Activated effector memory CD4-positive, alpha-beta T cell treated with anti-CD3 and anti-CD28 coated beads, Interleukin-2, amount 50 U/mL, for 16 hours (primary cell): ENCODE measurements around the gene FBXW8.
"Not testable (repeated sequence)": the region's sequence is repeated elsewhere in the genome, so short reads cannot be mapped to it uniquely, and the experiment has no call there.

ENCODE experiments used
- DNase-seq: peaks from one replicate; pipeline ENCODE4 v3.0.0-alpha.2; 2020

The FBXW8 gene

DNA sequence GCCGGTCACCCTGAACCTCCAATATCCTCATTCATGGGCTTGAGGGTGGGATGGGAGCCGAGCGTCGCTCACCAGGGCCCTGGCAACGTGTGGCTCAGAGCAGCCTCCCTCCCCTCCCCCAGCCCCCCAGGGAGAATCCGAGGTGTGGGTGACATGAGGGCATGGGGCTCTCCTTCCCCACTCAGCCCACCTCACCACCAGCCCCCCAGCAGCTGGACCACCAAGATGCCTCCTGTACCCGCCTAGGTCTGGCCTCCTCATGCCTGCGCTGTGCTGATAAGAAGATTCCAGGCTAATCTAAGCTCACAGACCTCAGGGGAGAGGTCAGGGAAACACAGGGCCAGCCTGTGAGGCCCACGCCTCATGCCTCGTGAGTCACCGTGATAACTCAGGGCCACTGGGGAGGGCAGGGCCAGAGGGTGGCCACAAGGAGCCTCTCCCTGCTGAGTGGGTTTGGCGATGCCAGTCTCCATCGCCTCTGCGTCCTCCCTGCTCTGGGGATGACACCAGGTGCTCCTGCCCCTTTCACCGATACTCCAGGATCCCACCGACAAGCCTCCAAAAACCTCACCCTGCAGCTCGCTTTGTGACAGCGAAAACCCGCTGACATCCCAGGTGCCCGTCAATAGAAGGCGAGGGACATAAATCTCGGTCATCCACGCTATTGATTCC, 131.6 kb downstream of the FBXW8 start:
- DNase-seq: no peak

DNA sequence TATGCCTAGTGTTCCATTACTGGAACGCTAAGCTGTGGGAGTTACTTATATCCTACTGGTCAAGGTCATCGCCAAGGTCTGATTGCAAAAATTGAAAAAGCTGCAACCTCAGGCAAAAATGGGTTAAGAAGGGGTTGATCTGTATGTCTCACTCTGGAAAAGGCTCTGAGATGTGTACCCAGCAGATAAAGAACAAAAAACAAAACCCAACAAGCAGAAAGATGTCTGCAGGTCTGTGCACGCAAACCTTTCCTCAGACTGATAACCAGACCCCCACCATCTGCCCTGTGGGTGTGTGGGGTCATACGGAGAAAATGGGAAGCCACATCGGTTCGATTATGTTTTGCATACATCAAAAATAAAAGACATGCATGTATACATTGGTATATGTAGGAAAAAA, 132.1 kb downstream of the FBXW8 start:
- DNase-seq: no peak

DNA sequence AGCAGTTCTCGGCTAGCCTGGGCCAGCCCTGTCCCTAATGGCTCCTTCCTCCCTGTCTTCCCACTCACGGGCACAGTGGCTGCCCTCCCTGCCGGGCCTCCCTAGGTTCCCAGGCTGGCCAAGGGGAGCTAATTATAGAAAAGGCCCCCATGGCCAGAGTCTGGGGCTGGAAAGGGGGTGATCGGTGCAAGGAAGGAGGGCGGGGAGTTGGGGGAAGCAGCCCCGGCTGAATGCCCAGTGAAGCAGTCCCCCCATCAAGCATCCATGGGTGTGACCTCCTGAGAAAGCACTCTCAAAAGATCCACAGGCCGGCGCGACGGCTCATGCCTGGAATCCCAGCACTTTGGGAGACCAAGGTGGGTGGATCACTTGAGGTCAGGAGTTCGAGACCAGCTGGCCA, 133.6 kb downstream of the FBXW8 start:
- DNase-seq: no peak

DNA sequence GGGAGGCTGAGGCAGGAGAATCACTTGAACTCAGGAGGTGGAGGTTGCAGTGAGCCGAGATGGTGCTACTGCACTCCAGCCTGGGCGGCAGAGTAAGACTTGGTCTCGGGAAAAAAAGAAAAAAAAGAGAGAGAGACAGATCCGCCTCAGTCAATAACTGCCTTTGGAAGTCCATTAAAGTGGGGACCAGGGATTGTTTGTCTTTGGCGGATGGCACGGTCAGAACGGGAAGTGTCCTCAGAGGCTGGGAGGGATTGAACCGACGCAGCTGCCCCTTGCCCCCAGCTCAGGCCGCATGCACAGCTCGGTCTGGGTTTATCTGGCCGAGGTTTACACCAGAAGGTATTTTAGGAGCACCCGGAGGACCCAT, 134.0 kb downstream of the FBXW8 start:
- DNase-seq: no peak

DNA sequence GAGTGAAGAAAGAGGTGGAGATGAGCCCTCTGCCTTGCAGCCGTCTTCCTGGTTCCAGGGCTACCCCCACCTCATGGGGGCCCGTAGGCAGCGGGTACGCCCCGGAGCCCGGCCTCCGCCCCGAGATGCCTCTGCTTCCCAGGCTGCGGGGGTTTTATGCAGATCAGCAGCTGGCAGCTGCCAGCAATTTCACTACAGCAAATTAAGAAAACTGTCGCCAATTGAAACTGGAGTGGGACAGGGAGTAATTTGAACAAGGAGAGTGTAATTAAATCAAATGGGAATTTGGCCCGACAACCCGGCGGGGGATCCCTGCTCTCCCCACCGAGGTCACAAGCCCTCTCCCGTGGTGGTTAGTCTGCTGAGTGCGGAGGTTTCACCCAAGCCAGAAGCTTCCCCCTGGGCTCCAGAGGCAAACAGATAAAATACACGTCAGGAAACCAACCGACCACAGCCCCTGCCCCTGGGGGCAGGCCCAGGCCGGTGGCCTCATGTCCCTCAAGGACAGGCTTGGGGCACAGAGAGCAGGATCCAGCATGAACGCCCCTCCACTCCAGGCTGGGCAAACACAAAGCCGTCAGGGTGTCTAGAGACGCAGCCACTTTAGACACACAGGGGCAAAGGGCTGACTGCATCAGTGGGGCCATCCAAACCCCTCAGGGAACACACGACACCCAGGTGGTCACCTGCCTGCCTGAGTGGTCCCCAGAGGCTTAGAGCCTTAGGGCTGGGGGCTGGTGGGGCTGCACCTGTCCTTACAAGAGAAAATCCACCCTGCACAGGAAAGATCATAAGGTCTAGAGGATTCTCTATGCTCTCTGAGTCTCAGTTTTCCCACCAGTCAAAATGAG, 134.6 kb downstream of the FBXW8 start:
- no peak for DNase-seq

DNA sequence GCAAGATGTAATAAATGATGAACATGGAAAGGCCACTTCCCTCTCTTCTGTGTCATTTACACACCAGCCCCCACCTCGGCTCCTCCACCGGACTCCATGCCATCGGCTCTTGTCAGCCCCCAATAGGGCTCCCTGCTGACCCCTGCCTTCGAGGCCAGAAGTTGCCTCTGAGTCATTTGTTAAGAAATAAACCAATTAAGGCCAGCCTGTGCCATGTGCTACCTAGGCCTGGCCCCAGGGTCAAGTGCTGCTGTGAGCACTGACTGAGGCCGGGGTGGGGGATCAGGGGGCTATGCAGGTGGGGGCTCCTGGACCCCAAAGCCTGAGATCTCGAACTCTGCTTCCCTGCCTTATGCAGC, 135.2 kb downstream of the FBXW8 start:
- DNase-seq: no peak

DNA sequence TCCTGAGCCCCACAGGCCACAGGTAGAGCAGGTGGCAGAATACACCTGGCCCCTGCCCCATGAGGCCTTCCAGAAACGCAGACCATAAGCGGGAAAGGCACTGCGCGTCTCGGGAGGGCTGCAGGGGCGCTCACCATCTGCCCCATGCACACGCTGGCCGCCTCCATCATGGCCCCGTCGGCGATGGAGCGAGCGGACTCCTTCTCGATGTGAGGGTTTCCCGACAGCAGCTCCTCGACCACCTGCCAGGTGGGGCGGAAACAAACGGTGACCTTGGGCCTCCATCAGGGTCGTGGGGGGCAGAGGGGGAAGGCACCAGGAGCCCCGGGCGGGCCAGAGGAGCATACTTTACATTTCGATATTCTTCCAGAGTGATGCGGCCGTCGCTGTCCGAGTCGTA, 135.7 kb downstream of the FBXW8 start:
- DNase-seq: no peak

DNA sequence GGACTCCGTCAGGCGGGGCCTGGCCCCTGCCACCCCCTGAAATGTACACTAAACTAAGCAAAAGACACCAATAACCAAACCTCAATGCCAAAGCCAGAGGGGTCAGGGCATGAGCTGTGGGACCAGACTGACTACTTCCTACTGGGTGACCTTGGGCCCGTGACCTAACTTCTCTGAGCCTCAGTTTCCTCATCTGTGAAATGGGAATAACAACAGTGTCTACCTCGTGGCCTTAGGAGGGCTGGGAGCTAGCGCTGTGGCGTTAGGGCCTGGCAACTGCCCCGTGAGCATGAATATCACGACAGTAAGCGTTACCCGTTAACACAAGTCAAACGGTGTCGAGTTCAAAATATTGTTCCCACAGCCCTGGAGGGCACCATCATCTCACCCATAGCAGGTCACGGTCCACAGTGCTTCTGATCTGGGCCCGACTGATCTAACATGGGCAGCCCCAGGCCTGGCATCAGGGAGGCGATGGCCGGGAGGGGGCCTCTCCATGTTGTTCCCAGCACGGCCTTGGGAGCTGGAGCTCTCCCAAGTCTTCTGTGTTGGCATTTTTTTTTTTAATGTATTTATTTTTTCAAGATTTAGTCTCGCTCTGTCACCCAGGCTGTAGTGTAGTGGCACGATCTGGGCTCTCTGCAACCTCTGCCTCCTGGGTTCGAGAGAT, 136.2 kb downstream of the FBXW8 start:
- DNase-seq: no peak

DNA sequence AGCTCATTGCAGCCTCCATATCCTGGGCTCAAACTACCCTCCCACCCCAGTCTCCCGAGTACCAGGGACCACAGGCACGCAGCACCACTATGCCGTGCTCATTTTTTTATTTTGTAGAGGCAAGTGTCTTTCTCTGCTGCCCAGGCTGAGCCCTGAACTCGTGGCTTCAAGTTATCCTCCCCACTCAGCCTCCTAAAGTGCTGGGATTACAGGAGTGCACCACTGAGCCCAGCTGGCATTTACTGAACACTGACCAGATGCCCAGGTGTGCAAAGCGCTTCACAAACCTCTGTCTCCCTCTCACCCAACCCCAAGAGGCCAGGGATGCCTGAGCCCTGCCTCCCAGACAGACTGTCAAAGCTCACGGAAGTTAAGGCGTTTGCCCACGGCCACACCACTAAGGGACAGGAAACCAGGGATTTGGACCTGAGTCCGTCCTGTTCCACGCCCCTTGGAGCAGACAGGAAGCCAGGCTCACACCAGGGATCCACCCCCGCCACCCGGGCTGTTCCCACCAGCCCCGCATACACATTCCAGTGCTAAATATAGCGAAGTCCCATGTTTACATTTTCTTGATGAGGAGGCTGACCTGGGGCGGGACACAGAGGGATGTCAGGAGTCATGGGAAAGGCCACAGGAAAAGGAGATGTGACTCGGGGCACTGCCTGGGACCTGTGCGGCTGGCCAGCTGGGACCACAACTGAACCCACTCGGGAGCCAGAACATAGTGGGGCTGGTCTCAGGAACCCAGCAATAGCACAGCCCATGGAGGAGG, 137.2 kb downstream of the FBXW8 start:
- no peak for DNase-seq

DNA sequence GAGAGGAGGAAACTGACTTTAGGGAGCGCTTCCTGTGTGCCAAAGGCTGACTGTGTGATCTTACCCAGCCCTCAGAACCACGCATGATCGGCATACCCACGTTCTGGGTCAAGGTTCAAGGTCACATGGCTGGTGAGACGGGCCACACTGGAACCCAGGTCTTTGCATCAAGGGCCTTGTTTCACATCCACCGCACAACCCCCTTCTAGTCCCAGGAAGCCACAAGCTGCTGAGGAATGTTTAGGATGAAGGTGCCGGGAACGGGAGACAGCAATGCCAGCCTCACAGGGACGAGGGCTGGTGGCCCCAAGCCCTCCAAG, 137.8 kb downstream of the FBXW8 start:
- DNase-seq: no peak

DNA sequence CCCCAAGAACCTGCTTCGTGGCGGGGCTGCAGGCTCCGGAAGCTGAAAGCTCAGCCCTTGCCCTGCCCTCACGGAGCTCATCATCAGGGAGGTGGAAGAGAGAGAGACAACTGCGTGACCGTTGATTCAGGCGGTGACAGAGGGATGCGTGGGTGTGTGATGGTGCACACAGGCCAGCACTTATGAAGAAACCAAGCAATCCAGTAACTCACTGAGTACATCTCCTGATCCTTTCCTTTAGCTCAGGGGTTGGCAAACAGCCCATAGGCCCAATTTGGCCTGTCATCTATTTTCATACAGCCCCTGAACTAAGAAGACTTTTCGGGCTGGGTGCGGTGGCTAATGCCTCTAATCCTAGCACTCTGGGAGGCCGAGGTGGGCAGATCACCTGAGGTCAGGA, 138.5 kb downstream of the FBXW8 start:
- no peak for DNase-seq

DNA sequence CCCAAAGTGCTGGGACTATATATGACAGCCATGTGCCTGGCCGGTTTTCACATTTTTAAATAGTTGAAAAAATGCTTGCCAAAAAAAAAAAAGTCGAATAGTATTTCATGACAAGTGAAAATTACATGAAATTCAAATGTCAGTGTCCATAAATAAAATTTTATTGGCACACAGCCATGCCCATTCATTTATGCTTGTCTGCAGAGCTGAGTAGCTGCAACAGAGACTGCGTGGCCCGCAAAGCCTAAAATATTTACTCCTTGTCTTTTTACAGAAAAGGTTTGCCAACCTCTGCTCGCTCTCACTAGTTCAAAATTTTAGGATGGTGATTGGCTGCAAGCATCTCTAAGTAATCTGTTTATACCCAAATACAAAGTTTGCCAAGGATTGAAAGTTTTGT, 139.3 kb downstream of the FBXW8 start:
- no peak for DNase-seq

DNA sequence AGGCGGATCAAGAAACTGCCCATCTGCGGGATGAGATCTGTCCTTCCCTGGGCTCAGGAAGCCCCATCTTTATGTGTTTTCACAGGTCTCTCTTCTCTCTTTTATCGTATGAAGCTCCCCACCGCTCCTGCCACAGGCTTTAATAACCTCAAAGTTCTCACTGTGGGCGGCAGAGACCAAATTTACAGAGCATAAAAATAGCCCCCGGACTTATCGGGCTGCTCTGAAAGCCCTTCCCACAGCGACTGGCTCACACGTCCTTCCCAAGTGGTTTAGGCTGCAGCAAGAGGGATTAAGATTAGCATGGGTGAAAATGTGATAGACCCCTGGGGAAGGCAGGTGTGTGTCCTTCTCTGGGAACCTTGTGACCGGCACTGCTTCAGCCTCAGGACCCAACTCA, 140.6 kb downstream of the FBXW8 start:
- no peak for DNase-seq

DNA sequence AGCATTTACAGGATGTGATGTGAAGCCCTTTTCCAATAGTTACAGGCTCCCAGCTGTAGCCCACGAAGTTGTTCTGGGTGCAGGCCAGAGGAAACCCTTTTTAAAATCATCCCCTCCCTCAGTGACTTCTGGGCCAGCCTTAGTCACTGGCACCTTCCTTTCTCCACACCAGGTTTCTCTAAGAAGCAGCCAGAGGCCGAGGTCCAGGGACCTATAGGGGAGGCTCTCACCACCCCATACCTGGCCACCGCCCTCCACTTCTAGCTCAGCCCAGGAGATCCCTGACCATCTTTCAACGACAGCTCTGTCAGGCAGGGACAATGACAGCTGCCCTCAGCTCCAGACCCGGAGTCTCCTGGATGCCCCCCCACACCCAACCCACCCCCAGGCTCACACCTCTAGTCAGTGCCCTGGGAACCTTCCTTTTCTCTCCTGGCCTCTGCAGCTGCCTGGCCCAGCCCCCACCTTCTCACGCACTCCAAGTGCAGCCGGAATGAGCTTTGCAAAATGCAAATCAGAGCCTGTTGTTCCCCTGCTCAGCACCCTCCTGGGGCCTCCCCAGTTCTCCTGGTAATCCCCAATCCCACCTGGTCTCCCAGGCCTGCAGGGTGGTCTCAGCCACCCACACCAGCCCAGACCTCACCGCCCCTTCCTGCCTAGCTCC, 141.8 kb downstream of the FBXW8 start:
- DNase-seq: no peak

DNA sequence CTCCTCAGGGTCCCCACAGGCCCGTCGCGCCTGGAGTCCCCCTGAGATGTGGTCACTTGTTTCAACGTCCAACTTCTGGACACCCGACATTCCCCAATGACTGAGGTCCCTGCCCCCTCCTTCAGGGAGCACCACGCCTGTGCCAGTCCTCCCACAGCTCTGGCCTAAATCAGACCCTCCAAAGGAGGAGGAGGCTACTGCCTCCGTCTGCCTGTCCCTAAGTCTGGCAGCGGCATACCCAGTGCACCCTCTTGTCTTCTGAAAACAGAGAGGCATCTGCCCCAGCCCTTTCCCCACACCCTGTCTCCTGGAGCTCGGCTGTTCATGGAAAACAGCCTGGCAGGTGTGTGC, 142.3 kb downstream of the FBXW8 start:
- no peak for DNase-seq

DNA sequence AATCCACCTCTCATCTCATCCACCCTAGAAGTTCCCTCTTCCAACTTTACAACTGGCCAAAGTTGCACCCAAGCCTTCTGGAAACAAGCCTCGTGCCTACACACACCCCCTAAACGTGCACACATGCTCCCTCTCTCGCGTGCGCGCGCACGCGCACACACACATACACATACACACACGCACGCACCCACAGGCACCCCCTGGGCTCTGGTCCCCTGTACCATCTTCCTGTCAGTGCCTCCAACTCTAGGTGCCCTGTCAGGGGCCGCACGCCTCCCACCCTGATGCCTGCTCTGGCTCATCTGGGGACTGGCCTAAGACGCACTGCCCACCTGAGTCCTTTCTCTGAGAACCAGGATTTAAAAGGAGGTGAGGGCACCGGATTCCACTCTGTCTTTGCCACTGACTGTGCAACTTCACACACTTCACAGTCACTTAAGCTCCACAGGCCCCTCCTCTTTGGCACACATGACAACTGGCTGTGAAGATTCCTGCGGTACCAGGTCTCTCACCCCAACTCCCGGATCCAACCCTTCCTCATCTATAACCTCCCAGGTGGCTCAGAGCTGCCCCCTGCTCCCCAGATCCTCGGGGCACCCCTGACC, 142.9 kb downstream of the FBXW8 start:
- DNase-seq: no peak

DNA sequence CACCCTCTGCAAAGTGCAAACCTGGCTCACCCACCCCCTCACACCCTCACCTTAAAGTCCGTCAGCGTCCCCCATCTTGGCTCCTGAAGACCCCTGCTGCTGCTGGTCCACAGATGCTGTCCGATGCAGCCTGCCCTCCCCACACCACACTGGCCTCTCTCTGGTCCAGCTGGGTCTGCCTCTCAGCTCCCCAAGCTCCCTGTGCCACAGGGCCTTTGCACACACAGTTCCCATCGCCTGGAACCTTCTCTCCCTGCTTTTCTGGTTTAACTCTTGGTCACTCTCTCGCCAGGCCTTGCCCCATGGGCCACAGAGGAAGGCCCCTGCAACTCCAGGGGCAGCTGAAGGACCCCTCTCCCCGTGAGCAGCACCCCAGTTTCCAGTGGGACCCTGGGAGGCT, 143.5 kb downstream of the FBXW8 start:
- no peak for DNase-seq

DNA sequence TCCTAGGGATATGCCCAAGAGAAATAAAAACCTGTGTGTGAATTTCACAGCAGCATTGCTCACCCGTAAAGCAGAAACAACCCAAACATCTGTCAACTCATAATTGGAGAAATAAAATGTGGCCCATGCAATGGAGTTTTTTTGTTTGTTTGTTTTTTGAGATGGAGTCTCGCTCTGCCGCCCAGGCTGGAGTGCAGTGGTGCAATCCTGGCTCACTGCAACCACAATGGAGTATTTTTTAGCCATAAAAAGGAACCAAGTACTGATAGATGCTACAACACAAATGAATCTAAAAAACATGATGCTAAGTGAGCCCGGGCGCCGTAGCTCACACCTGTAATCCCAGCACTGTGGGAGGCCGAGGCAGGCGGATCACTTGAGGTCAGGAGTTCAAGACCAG, 146.9 kb downstream of the FBXW8 start:
- not testable (repeated sequence) for DNase-seq

DNA sequence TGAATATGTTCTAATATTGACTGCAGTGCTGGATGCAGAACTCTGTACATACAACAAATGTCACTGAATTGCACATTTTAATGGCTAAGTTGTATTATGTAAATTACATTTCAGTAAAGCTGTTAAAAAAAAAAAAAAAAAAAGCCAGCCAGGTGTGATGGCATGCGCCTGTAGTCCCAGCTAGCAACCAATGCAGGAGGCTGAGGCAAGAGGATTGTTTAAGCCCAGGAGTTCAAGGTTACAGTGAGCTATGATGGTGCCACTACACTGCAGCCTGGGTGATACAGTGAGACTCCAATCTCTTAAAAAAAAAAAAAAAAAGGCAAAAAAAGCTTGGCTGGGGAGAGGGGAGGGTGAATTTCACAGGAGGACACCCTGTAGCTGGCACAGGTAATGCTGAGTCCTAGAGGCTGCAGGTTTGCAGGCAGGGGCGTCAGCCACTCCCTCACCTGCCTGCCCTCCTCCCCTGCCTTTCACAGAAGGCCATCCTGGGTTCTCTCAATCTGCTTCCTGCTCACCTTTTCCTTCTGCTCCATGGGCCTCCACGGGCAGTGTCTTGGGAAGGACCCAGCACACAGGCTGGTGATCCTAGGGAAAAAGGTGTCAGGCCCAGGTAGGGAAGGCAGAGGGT, 147.8 kb downstream of the FBXW8 start:
- DNase-seq: no peak

DNA sequence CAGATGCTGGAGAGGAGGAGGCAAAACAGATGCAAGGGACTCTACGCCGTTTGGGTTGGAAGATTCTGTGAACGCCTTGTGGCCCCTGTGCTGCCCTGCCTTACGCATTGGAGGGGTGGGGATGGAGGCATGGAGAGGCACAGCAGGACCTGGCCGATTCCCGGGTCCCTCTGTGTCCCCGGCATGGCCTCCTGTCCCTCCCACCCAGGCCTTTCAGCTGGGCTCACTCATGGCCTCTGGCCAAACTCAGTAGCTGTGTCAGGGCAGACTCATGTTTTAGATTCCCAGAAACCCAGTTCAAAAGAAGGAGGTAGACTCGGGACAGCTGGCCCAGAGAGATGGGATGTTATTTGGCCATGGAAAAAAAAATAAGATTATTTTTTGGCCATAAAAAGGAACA, 148.4 kb downstream of the FBXW8 start:
- DNase-seq: no peak

DNA sequence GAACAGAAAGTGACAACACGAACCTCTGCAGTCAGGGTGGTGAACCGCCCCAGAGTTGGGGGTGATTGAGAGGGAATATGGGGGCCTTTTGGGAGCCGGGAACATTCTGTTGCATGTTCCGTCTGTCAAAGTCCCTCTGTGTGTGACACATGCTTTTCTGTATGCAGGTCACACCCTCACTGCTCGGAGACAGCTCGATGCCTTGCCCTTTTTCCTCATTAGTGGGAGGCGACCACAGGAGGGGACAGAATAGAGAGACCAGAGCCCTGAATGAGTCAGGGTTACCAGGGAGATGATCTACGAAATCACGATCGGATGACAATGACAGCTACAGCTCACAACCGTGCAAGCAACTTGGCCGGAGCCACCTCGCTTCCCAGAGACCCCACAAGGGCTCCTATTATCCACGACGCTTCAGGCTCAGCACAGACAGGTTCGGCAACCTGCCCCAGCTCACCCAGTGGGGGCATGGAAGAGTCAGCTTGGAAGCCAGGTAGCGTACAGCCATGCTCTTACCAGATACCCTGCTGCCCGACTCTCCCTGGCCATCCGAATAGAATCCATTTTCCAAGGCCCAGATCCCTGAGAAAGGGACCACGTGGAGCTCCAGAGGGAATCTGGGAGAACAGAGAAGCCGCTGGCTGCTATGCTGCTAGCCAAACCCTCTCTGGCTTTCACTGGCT, 149.6 kb downstream of the FBXW8 start:
- DNase-seq: no peak

DNA sequence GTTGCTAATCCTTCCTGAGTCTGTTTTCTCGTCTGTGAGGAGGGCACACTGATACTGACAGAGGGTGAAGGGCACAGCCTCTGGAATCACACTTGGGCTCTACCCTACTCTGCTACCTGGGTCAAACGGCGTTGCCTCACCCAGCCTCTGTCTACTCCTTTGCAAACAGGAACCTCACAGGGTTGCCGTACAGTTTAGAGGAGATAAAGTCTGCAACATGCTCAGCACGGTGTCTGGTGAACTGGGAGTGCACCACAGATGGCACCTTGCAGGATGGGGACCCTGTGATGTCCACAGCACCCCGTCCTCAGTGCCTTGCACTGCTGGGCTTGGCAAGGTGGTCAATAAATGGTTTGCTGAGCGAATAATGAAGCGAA, 150.2 kb downstream of the FBXW8 start:
- no peak for DNase-seq
